ENCODE results near the gene CBLB.

Gene CBLB

GRCh38 chr3:105837947-105838346 lies 30.9 kb downstream of the CBLB start:
- no peak for DNase-seq (ENCODE audit: low spot score)
- in situ Hi-C loops (cut with MboI; ENCODE audit: low sequenced_read_pairs, unreplicated experiment), result loop anchor here (25.0 kb wide), 1 partner anchor 1224 kb away; no protein-coding TSS in a partner anchor
- TF ChIP-seq CTCF (IDR thresholded peaks at IDR 0.05; ENCODE audit: borderline replicate concordance, control extremely low read depth, extremely low read depth, insufficient read depth, missing control alignments), result no peak

GRCh38 chr3:105837143-105837740 lies 31.6 kb downstream of the CBLB start:
- DNase-seq (ENCODE audit: low spot score), result peak; percentile 56
- in situ Hi-C loops (cut with MboI; ENCODE audit: low sequenced_read_pairs, unreplicated experiment), result loop anchor here (25.0 kb wide), 1 partner anchor 1225 kb away; no protein-coding TSS in a partner anchor
- TF ChIP-seq CTCF (IDR thresholded peaks at IDR 0.05; ENCODE audit: borderline replicate concordance, control extremely low read depth, extremely low read depth, insufficient read depth, missing control alignments), result no peak

- no peak for TF ChIP-seq CTCF (IDR thresholded peaks at IDR 0.05; ENCODE audit: borderline replicate concordance, control extremely low read depth, extremely low read depth, insufficient read depth, missing control alignments)
- in situ Hi-C loops (cut with MboI; ENCODE audit: low sequenced_read_pairs, unreplicated experiment), result loop anchor here (25.0 kb wide), 1 partner anchor 1226 kb away; no protein-coding TSS in a partner anchor
- peak; percentile 44 for DNase-seq (ENCODE audit: low spot score)
These were observed 32.3 kb downstream of the CBLB start for GRCh38 chr3:105836533-105836932.

GRCh38 chr3:105835606-105836005 lies 33.2 kb downstream of the CBLB start:
- no peak for TF ChIP-seq CTCF (IDR thresholded peaks at IDR 0.05; ENCODE audit: borderline replicate concordance, control extremely low read depth, extremely low read depth, insufficient read depth, missing control alignments)
- in situ Hi-C loops (cut with MboI; ENCODE audit: low sequenced_read_pairs, unreplicated experiment), result loop anchor here (25.0 kb wide), 1 partner anchor 1227 kb away; no protein-coding TSS in a partner anchor
- DNase-seq (ENCODE audit: low spot score), result no peak

GRCh38 chr3:105834768-105835167 lies 34.0 kb downstream of the CBLB start:
- no peak for TF ChIP-seq CTCF (IDR thresholded peaks at IDR 0.05; ENCODE audit: borderline replicate concordance, control extremely low read depth, extremely low read depth, insufficient read depth, missing control alignments)
- no peak for DNase-seq (ENCODE audit: low spot score)
- in situ Hi-C loops (cut with MboI; ENCODE audit: low sequenced_read_pairs, unreplicated experiment), result loop anchor here (25.0 kb wide), 1 partner anchor 1228 kb away; no protein-coding TSS in a partner anchor

GRCh38 chr3:105832644-105833043 lies 36.2 kb downstream of the CBLB start:
- TF ChIP-seq CTCF (IDR thresholded peaks at IDR 0.05; ENCODE audit: borderline replicate concordance, control extremely low read depth, extremely low read depth, insufficient read depth, missing control alignments), result no peak
- no peak for DNase-seq (ENCODE audit: low spot score)
- in situ Hi-C loops (cut with MboI; ENCODE audit: low sequenced_read_pairs, unreplicated experiment), result loop anchor here (25.0 kb wide), 1 partner anchor 1230 kb away; no protein-coding TSS in a partner anchor
